Thoracic aorta (tissue), 2 donors: Measurements from ENCODE around the gene CHPF2. TPM values are rescaled to one million over a fixed set of nuclear protein-coding genes. Genes with fewer than 3 reads are reported as not detected.

Source experiments
- ATAC-seq: fragments of 150-250 bp; one replicate; pipeline ENCODE4 v1.8.0; 2017; ENCODE audit warnings: low read depth; ENCODE audit not compliant: insufficient number of reproducible peaks, low FRiP score
- DNase-seq: peaks from one replicate; pipeline ENCODE4 v3.0.0-alpha.2; 2020; ENCODE audit warnings: low spot score
- H3K27ac ChIP-seq, 2 donors: fragments of 200-600 bp; sonication (generic); 1 replicate in 1 of 2; 2 replicates in 1 of 2; pipeline ENCODE4 v1.5.1; 2016; ENCODE audit warnings: mild to moderate bottlenecking in 2 of 2, moderate library complexity in 2 of 2
- H3K27me3 ChIP-seq: fragments of 200-600 bp; sonication (generic); replicated peaks from 2 replicates; pipeline ENCODE4 v1.6.0; 2016; ENCODE audit warnings: mild to moderate bottlenecking; ENCODE audit not compliant: insufficient read depth
- H3K36me3 ChIP-seq: fragments of 200-600 bp; sonication (generic); one replicate; pipeline ENCODE4 v1.5.1; 2016
- H3K4me1 ChIP-seq, 2 donors: fragments of 200-600 bp; sonication (generic); 1 replicate in 1 of 2; 2 replicates in 1 of 2; pipeline versions ENCODE4 v1.5.1 to v1.6.0; 2016; ENCODE audit warnings: low read depth in 2 of 2, mild to moderate bottlenecking in 1 of 2; ENCODE audit not compliant: control insufficient read depth in 1 of 2
- H3K4me3 ChIP-seq: fragments of 200-600 bp; sonication (generic); 2 replicates; pipeline ENCODE4 v1.5.1; 2016; ENCODE audit warnings: mild to moderate bottlenecking
- H3K9me3 ChIP-seq: fragments of 200-600 bp; sonication (generic); 2 replicates; pipeline ENCODE4 v1.5.1; 2016
- CTCF ChIP-seq: fragments of 200-600 bp; sonication (generic); IDR thresholded peaks from one replicate; pipeline ENCODE4 v1.5.1; 2019; ENCODE audit warnings: antibody characterized with exemption
- total RNA-seq, 2 donors: library from RNA; depleted of rRNA; stranded (reverse); fragments of >200 nt; gene quantifications; one replicate each; pipeline versions ENCODE4 v1.1.0 to v1.2.3, GENCODE V29; 2016

CHPF2 gene
- total RNA-seq, 2 donors from 2014 or later: 78.9 to 85.3 TPM

- DNase-seq: no peak
- ATAC-seq: no peak
- peaks cover 19 to 57% of the 10 kb centered on the region in 2 donors for H3K4me1 ChIP-seq
These were observed 19.6 kb downstream of the CHPF2 start for GRCh38 chr7:151251689-151252560.

GRCh38 chr7:151252561-151252835 lies 20.2 kb downstream of the CHPF2 start:
- peak overlapping the region; percentile 89 for H3K4me3 ChIP-seq
- no peak for TF ChIP-seq CTCF
- H3K27me3 ChIP-seq: no peaks in the 10 kb centered on the region
- H3K36me3 ChIP-seq: no peaks in the 10 kb centered on the region
- H3K9me3 ChIP-seq: no peaks in the 10 kb centered on the region
- H3K27ac ChIP-seq: peak overlapping the region; percentile 94 to 96
- ATAC-seq: no peak
- H3K4me1 ChIP-seq: peaks cover 15 to 52% of the 10 kb centered on the region in 2 donors
- no peak for DNase-seq

More at GRCh38 chr7:151251689-151252560, 19.6 kb downstream of the CHPF2 start:
- peak overlapping the region; percentile 96 to 99 for H3K27ac ChIP-seq
- H3K36me3 ChIP-seq: no peaks in the 10 kb centered on the region
- peak overlapping the region; percentile 89 for H3K4me3 ChIP-seq
- H3K9me3 ChIP-seq: no peaks in the 10 kb centered on the region
- TF ChIP-seq CTCF: no peak
- H3K27me3 ChIP-seq: no peaks in the 10 kb centered on the region

- Histone ChIP-seq H3K27me3 (no peaks in the 10 kb centered on the region), H3K27ac (peak overlapping the region; percentile 94 to 96), H3K4me1 (peaks cover 15 to 52% of the 10 kb centered on the region in 2 donors), H3K36me3 (no peaks in the 10 kb centered on the region), H3K4me3 (peak overlapping the region; percentile 89), H3K9me3 (no peaks in the 10 kb centered on the region)
- TF ChIP-seq CTCF: no peak
- ATAC-seq (no peak), DNase-seq (no peak)
These were observed 20.9 kb downstream of the CHPF2 start for GRCh38 chr7:151252961-151253711.

GRCh38 chr7:151254316-151254715 lies 22.0 kb downstream of the CHPF2 start:
- TF ChIP-seq CTCF: no peak
- no peaks in the 10 kb centered on the region for H3K36me3 ChIP-seq
- DNase-seq (no peak), ATAC-seq (no peak)
- no peak overlapping the region for H3K4me3 ChIP-seq
- peak overlapping the region; percentile 21 to 23 for H3K27ac ChIP-seq
- H3K27me3 ChIP-seq: no peaks in the 10 kb centered on the region
- peaks cover 15 to 50% of the 10 kb centered on the region in 2 donors for H3K4me1 ChIP-seq
- H3K9me3 ChIP-seq: no peaks in the 10 kb centered on the region

- Histone ChIP-seq H3K36me3 (no peaks in the 10 kb centered on the region), H3K4me1 (peaks cover 15 to 44% of the 10 kb centered on the region in 2 donors), H3K4me3 (no peak overlapping the region), H3K9me3 (no peaks in the 10 kb centered on the region), H3K27ac (peak overlapping the region in 1 of 2 donors; percentile 23), H3K27me3 (no peaks in the 10 kb centered on the region)
- no peak for TF ChIP-seq CTCF
- ATAC-seq: no peak
- no peak for DNase-seq
These were observed 22.6 kb downstream of the CHPF2 start for GRCh38 chr7:151254851-151255250.
